ENCODE data around the gene RAB3D. TPM values are rescaled to one million over a fixed set of nuclear protein-coding genes. Genes with fewer than 3 reads are reported as not detected.

Gene RAB3D
- total RNA-seq, 1 donor from 2014 or later: 76.0 TPM

DNA sequence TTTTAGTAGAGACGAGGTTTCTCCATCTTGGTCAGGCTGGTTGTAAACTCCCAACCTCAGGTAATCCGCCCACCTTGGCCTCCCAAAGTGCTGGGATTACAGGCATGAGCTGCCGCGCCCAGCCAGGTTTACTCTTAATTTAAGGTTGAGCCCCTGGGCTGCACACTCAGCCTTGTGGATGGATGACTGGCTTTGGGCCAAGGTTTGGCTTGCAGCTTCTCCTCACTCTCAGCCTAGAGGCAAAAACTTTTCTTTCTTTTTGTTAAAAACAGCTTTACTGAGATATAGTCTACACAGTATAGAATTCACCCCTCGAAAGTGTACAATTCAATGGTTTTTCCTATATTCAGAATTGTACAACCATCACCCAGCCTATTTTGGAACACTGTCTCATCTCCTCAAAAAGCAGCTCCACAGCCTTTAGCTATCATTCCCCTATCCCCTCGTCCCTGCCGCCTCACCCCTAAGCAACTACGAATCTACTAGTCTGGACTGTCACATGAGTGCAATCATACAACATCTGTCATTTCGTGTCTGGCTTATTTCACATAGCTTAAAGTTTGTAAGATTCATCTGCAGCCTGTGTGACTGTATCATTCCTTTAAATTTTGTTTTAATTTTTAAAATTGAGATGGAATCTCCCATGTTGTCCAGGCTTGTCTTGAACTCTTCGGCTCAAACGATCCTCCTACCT, 58.0 kb downstream of the RAB3D start:
- Mint-ChIP-seq H3K4me1 (ENCODE audit: unreplicated experiment) (peaks cover 9% of the 10 kb centered on the region), H3K27ac (ENCODE audit: unreplicated experiment) (no peak overlapping the region), H3K9me3 (ENCODE audit: unreplicated experiment) (no peaks in the 10 kb centered on the region), H3K4me3 (ENCODE audit: unreplicated experiment) (no peak overlapping the region), H3K27me3 (ENCODE audit: unreplicated experiment) (peaks cover 2% of the 10 kb centered on the region), H3K36me3 (ENCODE audit: low read depth, unreplicated experiment) (no peaks in the 10 kb centered on the region)
- TF ChIP-seq, protein P1, sequence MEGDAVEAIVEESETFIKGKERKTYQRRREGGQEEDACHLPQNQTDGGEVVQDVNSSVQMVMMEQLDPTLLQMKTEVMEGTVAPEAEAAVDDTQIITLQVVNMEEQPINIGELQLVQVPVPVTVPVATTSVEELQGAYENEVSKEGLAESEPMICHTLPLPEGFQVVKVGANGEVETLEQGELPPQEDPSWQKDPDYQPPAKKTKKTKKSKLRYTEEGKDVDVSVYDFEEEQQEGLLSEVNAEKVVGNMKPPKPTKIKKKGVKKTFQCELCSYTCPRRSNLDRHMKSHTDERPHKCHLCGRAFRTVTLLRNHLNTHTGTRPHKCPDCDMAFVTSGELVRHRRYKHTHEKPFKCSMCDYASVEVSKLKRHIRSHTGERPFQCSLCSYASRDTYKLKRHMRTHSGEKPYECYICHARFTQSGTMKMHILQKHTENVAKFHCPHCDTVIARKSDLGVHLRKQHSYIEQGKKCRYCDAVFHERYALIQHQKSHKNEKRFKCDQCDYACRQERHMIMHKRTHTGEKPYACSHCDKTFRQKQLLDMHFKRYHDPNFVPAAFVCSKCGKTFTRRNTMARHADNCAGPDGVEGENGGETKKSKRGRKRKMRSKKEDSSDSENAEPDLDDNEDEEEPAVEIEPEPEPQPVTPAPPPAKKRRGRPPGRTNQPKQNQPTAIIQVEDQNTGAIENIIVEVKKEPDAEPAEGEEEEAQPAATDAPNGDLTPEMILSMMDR (IDR thresholded peaks at IDR 0.05; ENCODE audit: unreplicated experiment): no peak
- DNase-seq (ENCODE audit: low spot score): no peak

GRCh38 chr19:11279505-11280236, 59.8 kb downstream of the RAB3D start:
- no peak for DNase-seq (ENCODE audit: low spot score)
- TF ChIP-seq, protein P1 (IDR thresholded peaks at IDR 0.05; ENCODE audit: unreplicated experiment): no peak
- no peak overlapping the region for H3K4me3 Mint-ChIP-seq (ENCODE audit: unreplicated experiment)

GRCh38 chr19:11278670-11279069, 60.8 kb downstream of the RAB3D start:
- H3K4me1 Mint-ChIP-seq (ENCODE audit: unreplicated experiment): peaks cover 14% of the 10 kb centered on the region
- H3K4me3 Mint-ChIP-seq (ENCODE audit: unreplicated experiment): no peak overlapping the region
- TF ChIP-seq, protein P1 (IDR thresholded peaks at IDR 0.05; ENCODE audit: unreplicated experiment): no peak
- no peaks in the 10 kb centered on the region for H3K36me3 Mint-ChIP-seq (ENCODE audit: low read depth, unreplicated experiment)
- H3K9me3 Mint-ChIP-seq (ENCODE audit: unreplicated experiment): no peaks in the 10 kb centered on the region
- peaks cover 2% of the 10 kb centered on the region for H3K27me3 Mint-ChIP-seq (ENCODE audit: unreplicated experiment)
- peak overlapping the region; percentile 70 for H3K27ac Mint-ChIP-seq (ENCODE audit: unreplicated experiment)
- no peak for DNase-seq (ENCODE audit: low spot score)

More at GRCh38 chr19:11279505-11280236, 59.8 kb downstream of the RAB3D start:
- Mint-ChIP-seq H3K36me3 (ENCODE audit: low read depth, unreplicated experiment) (no peaks in the 10 kb centered on the region), H3K4me1 (ENCODE audit: unreplicated experiment) (peaks cover 14% of the 10 kb centered on the region), H3K27me3 (ENCODE audit: unreplicated experiment) (peaks cover 2% of the 10 kb centered on the region), H3K9me3 (ENCODE audit: unreplicated experiment) (no peaks in the 10 kb centered on the region), H3K27ac (ENCODE audit: unreplicated experiment) (peak overlapping the region; percentile 93)

- Mint-ChIP-seq H3K9me3 (ENCODE audit: unreplicated experiment) (no peaks in the 10 kb centered on the region), H3K4me1 (ENCODE audit: unreplicated experiment) (peaks cover 10% of the 10 kb centered on the region), H3K4me3 (ENCODE audit: unreplicated experiment) (no peak overlapping the region), H3K27ac (ENCODE audit: unreplicated experiment) (no peak overlapping the region), H3K36me3 (ENCODE audit: low read depth, unreplicated experiment) (no peaks in the 10 kb centered on the region), H3K27me3 (ENCODE audit: unreplicated experiment) (peaks cover 2% of the 10 kb centered on the region)
- TF ChIP-seq, protein P1 (IDR thresholded peaks at IDR 0.05; ENCODE audit: unreplicated experiment): no peak
- no peak for DNase-seq (ENCODE audit: low spot score)
These were observed 64.8 kb downstream of the RAB3D start for GRCh38 chr19:11274533-11275086.

DNA sequence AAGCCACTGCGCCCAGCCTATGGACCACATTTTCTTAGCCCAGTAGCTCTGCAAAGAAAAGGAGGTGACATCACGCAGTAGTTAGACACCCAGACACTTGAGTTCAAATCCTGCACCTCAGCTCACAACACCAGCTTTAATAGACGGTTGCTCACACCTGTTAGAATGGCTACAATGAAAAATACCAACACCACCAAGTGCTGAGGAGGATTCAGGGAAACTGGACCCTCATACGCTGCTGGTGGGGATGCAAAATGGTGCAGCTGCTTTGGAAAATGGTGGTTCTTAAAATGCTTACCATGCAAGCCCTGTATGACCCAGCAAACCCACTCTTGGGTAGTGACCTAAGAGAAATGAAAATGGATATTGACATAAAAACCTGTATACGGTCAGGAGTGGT, 65.5 kb downstream of the RAB3D start:
- Mint-ChIP-seq H3K27ac (ENCODE audit: unreplicated experiment) (no peak overlapping the region), H3K36me3 (ENCODE audit: low read depth, unreplicated experiment) (no peaks in the 10 kb centered on the region), H3K4me3 (ENCODE audit: unreplicated experiment) (no peak overlapping the region), H3K4me1 (ENCODE audit: unreplicated experiment) (peaks cover 14% of the 10 kb centered on the region), H3K9me3 (ENCODE audit: unreplicated experiment) (no peaks in the 10 kb centered on the region), H3K27me3 (ENCODE audit: unreplicated experiment) (peaks cover 2% of the 10 kb centered on the region)
- DNase-seq (ENCODE audit: low spot score): no peak
- TF ChIP-seq, protein P1 (IDR thresholded peaks at IDR 0.05; ENCODE audit: unreplicated experiment): no peak
